HepG2 (cell line): ENCODE measurements around the gene PFKFB2. TPM values are rescaled to one million over a fixed set of nuclear protein-coding genes. Genes with fewer than 3 reads are reported as not detected.
A peak's percentile ranks its signal among the peaks of the same experiment; 100 is the strongest.

Experiments
- ATM ChIP-seq: fragments of 450-650 bp; IDR thresholded peaks from 2 replicates; pipeline ENCODE4 v1.7.1; 2017; ENCODE audit warnings: mild to moderate bottlenecking, borderline replicate concordance
- FUBP1 ChIP-seq: sonication (generic); formaldehyde crosslinking; IDR thresholded peaks from 2 replicates; pipeline ENCODE4 v1.5.1; 2020; ENCODE audit warnings: missing genetic modification reagents, mild to moderate bottlenecking, borderline replicate concordance
- KAT8 ChIP-seq: IDR thresholded peaks from 2 replicates; pipeline ENCODE4 v1.6.1; 2016; ENCODE audit warnings: missing genetic modification reagents, missing compliant biosample characterization
- KMT2B ChIP-seq: IDR thresholded peaks from 2 replicates; pipeline ENCODE4 v1.6.1; 2016; ENCODE audit warnings: missing genetic modification reagents, missing compliant biosample characterization
- MXI1 ChIP-seq: IDR thresholded peaks from 3 replicates; pipeline ENCODE4 v1.6.1; 2012; ENCODE audit warnings: low read depth, low read length, inconsistent platforms, borderline replicate concordance
- NPAS2 ChIP-seq: sonication (generic); formaldehyde crosslinking; IDR thresholded peaks from 2 replicates; pipeline ENCODE4 v1.8.0; 2022; ENCODE audit warnings: mild to moderate bottlenecking, missing genetic modification reagents, borderline replicate concordance
- SNAPC2 ChIP-seq: sonication (generic); formaldehyde crosslinking; IDR thresholded peaks from 2 replicates; pipeline ENCODE4 v1.8.1; 2022; ENCODE audit warnings: mild to moderate bottlenecking, missing genetic modification reagents
- TP53 ChIP-seq: sonication (generic); formaldehyde crosslinking; conservative IDR thresholded peaks from 2 replicates; pipeline ENCODE4 v1.4.0; 2020; ENCODE audit warnings: missing genetic modification reagents
- ZFP62 ChIP-seq: sonication (generic); formaldehyde crosslinking; IDR thresholded peaks from 2 replicates; pipeline ENCODE4 v1.4.0; 2020; ENCODE audit warnings: missing genetic modification reagents
- ZFX ChIP-seq: sonication (generic); formaldehyde crosslinking; IDR thresholded peaks from 2 replicates; pipeline ENCODE4 v1.4.0; 2020; ENCODE audit warnings: mild to moderate bottlenecking, low read depth, missing genetic modification reagents, moderate library complexity
- ZNF121 ChIP-seq: sonication (generic); formaldehyde crosslinking; IDR thresholded peaks from 2 replicates; pipeline ENCODE4 v1.5.0; 2020; ENCODE audit warnings: mild to moderate bottlenecking, missing genetic modification reagents
- ZNF143 ChIP-seq: sonication (generic); formaldehyde crosslinking; IDR thresholded peaks from 2 replicates; pipeline ENCODE4 v1.4.0; 2020; ENCODE audit warnings: missing genetic modification reagents
- ZNF513 ChIP-seq: sonication (generic); formaldehyde crosslinking; conservative IDR thresholded peaks from 2 replicates; pipeline ENCODE4 v1.5.0; 2020; ENCODE audit warnings: missing genetic modification reagents
- ZNF543 ChIP-seq: sonication (generic); formaldehyde crosslinking; IDR thresholded peaks from 2 replicates; pipeline ENCODE4 v1.4.0; 2020; ENCODE audit warnings: mild to moderate bottlenecking, missing genetic modification reagents
- ZNF556 ChIP-seq: sonication (generic); formaldehyde crosslinking; IDR thresholded peaks from 2 replicates; pipeline ENCODE4 v1.4.0; 2020; ENCODE audit warnings: mild to moderate bottlenecking, missing genetic modification reagents, borderline replicate concordance
- ZNF569 ChIP-seq: sonication (generic); formaldehyde crosslinking; IDR thresholded peaks from 2 replicates; pipeline ENCODE4 v1.5.0; 2020; ENCODE audit warnings: mild to moderate bottlenecking, missing genetic modification reagents, moderate library complexity, borderline replicate concordance
- ZNF652 ChIP-seq: IDR thresholded peaks from 2 replicates; pipeline ENCODE4 v1.6.1; 2016; ENCODE audit warnings: low read depth, borderline replicate concordance
- ZNF878 ChIP-seq: sonication (generic); formaldehyde crosslinking; IDR thresholded peaks from 2 replicates; pipeline ENCODE4 v1.8.1; 2023; ENCODE audit warnings: mild to moderate bottlenecking, missing genetic modification reagents, moderate library complexity
- polyA plus RNA-seq, 8 experiments: library from polyadenylated mRNA; depleted of rRNA in 3 of 8; stranded (reverse) in 7 of 8; unstranded in 1 of 8; fragments of >200 nt; fragmentation: Illumina TruSeq in 4 of 8; extraction: Trizol in 4 of 8; gene quantifications; 2 replicates each; pipeline versions ENCODE4 v1.2.1 to v1.2.3, GENCODE V29; 2011 to 2016; ENCODE audit warnings: low read depth in 4 of 8, missing spikeins in 1 of 8, mixed read lengths in 1 of 8; ENCODE audit not compliant: insufficient read depth in 1 of 8
- total RNA-seq, 5 experiments: library from RNA; depleted of rRNA; stranded (reverse); fragments of >200 nt; fragmentation: Illumina TruSeq; extraction: Trizol; gene quantifications; 2 replicates each; pipeline ENCODE4 v1.2.3, GENCODE V29; 2016; ENCODE audit warnings: low read depth in 1 of 5
- TF ChIP-seq, protein P1 (sequence below): sonication (generic); formaldehyde crosslinking; IDR thresholded peaks from 2 replicates; pipeline ENCODE4 v1.4.0; 2020; ENCODE audit warnings: missing genetic modification reagents
- TF ChIP-seq, protein P2 (sequence below): sonication (generic); formaldehyde crosslinking; IDR thresholded peaks from 2 replicates; pipeline ENCODE4 v1.4.0; 2020; ENCODE audit warnings: missing genetic modification reagents
- TF ChIP-seq, protein P3 (sequence below): sonication (generic); formaldehyde crosslinking; IDR thresholded peaks from 2 replicates; pipeline ENCODE4 v1.4.0; 2020; ENCODE audit warnings: missing genetic modification reagents

Gene PFKFB2
- total and polyA plus RNA-seq, 2 of the 13 experiments (the other 11 are each of a cell fraction or from before 2014, with no cell fraction given): 4.6 to 10.6 TPM

DNA sequence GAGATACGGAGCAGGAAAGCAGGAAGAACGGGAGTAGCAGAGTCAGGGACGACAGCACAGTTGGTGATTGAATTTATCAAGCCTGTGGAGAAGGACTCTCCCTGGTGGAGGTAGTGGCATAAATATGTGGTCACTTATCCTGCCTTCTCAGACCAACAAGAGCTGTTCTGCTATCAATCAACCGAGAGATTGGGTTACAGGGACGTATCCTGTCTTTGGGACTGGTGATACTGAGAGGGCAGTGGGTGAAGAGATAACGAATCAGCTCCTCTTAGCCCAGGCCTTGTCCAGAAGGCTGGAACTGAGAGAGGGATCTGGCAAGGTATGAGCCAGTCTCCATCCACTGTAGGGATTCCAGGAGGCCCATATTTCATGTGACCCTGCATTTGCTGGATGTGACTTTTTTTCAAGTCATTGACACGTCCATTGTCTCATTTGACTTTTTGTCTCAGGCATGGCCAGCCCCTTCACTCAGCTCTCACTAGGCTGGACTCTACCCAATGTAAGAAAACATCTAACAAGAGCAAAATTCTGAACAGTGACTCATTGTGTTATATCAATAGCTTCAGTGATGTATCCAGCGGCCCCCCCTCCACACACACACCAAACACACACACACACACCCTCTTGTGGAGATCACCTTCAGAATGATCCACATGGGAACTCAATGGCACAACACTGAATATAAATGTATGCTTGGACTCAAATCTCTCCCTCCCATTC lies 31.8 kb upstream of the PFKFB2 start (continued):
- no peak for TF ChIP-seq ZNF878
- no peak for TF ChIP-seq ZNF543
- no peak for TF ChIP-seq MXI1
- TF ChIP-seq ZNF121 (CRISPR knock-in tag): no peak
- TF ChIP-seq ZNF143 (CRISPR knock-in tag): no peak
- TF ChIP-seq TP53 (CRISPR knock-in tag): no peak
- no peak for TF ChIP-seq ATM
- TF ChIP-seq ZNF556 (CRISPR knock-in tag): no peak
- no peak for TF ChIP-seq FUBP1 (CRISPR knock-in tag)
- no peak for TF ChIP-seq ZFX (CRISPR knock-in tag)
- TF ChIP-seq, protein P1, sequence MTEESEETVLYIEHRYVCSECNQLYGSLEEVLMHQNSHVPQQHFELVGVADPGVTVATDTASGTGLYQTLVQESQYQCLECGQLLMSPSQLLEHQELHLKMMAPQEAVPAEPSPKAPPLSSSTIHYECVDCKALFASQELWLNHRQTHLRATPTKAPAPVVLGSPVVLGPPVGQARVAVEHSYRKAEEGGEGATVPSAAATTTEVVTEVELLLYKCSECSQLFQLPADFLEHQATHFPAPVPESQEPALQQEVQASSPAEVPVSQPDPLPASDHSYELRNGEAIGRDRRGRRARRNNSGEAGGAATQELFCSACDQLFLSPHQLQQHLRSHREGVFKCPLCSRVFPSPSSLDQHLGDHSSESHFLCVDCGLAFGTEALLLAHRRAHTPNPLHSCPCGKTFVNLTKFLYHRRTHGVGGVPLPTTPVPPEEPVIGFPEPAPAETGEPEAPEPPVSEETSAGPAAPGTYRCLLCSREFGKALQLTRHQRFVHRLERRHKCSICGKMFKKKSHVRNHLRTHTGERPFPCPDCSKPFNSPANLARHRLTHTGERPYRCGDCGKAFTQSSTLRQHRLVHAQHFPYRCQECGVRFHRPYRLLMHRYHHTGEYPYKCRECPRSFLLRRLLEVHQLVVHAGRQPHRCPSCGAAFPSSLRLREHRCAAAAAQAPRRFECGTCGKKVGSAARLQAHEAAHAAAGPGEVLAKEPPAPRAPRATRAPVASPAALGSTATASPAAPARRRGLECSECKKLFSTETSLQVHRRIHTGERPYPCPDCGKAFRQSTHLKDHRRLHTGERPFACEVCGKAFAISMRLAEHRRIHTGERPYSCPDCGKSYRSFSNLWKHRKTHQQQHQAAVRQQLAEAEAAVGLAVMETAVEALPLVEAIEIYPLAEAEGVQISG (CRISPR knock-in tag): no peak
- no peak for TF ChIP-seq KMT2B
- no peak for TF ChIP-seq ZNF513 (CRISPR knock-in tag)
- TF ChIP-seq SNAPC2: no peak
- TF ChIP-seq ZNF569 (CRISPR knock-in tag): no peak
- no peak for TF ChIP-seq ZFP62 (CRISPR knock-in tag)
- TF ChIP-seq, protein P2, sequence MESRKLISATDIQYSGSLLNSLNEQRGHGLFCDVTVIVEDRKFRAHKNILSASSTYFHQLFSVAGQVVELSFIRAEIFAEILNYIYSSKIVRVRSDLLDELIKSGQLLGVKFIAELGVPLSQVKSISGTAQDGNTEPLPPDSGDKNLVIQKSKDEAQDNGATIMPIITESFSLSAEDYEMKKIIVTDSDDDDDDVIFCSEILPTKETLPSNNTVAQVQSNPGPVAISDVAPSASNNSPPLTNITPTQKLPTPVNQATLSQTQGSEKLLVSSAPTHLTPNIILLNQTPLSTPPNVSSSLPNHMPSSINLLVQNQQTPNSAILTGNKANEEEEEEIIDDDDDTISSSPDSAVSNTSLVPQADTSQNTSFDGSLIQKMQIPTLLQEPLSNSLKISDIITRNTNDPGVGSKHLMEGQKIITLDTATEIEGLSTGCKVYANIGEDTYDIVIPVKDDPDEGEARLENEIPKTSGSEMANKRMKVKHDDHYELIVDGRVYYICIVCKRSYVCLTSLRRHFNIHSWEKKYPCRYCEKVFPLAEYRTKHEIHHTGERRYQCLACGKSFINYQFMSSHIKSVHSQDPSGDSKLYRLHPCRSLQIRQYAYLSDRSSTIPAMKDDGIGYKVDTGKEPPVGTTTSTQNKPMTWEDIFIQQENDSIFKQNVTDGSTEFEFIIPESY (CRISPR knock-in tag): no peak
- TF ChIP-seq ZNF652 (CRISPR knock-in tag): no peak
- TF ChIP-seq, protein P3, sequence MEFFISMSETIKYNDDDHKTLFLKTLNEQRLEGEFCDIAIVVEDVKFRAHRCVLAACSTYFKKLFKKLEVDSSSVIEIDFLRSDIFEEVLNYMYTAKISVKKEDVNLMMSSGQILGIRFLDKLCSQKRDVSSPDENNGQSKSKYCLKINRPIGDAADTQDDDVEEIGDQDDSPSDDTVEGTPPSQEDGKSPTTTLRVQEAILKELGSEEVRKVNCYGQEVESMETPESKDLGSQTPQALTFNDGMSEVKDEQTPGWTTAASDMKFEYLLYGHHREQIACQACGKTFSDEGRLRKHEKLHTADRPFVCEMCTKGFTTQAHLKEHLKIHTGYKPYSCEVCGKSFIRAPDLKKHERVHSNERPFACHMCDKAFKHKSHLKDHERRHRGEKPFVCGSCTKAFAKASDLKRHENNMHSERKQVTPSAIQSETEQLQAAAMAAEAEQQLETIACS (CRISPR knock-in tag): no peak
- TF ChIP-seq NPAS2: no peak
- TF ChIP-seq KAT8 (CRISPR knock-in tag): 0 out of 2 replicates have a peak, but pooled peaks have one; percentile 14
